Upper lobe of left lung (tissue), 6 donors: Measurements from ENCODE around the gene OSBPL10. TPM values are rescaled to one million over a fixed set of nuclear protein-coding genes. Genes with fewer than 3 reads are reported as not detected.

Experiments
- ATAC-seq, 2 donors: fragments of 200-7000 bp; cut with Tn5 transposase; one replicate each; pipeline ENCODE4 v1.9.1; 2022; ENCODE audit warnings: mild to moderate bottlenecking in 2 of 2, moderate library complexity in 2 of 2; ENCODE audit not compliant: low FRiP score in 2 of 2
- DNase-seq, 2 donors: peaks; one replicate each; pipeline ENCODE4 v3.0.0-alpha.2; 2019 to 2020
- H3K27ac ChIP-seq, 4 donors: fragments of 200-600 bp; sonication (generic); one replicate each; pipeline ENCODE4 v1.5.1; 2016 to 2019
- H3K27me3 ChIP-seq, 4 donors: fragments of 200-600 bp; sonication (generic); one replicate each; pipeline ENCODE4 v1.5.1; 2017 to 2019
- H3K36me3 ChIP-seq, 4 donors: fragments of 200-600 bp; sonication (generic); one replicate each; pipeline ENCODE4 v1.5.1; 2016 to 2019
- H3K4me1 ChIP-seq, 4 donors: fragments of 200-600 bp; sonication (generic); one replicate each; pipeline ENCODE4 v1.5.1; 2018 to 2019
- H3K4me3 ChIP-seq, 4 donors: fragments of 200-600 bp; sonication (generic); one replicate each; pipeline ENCODE4 v1.5.1; 2017 to 2019; ENCODE audit warnings: mild to moderate bottlenecking in 2 of 4, moderate library complexity in 1 of 4
- H3K9me3 ChIP-seq, 4 donors: fragments of 200-600 bp; sonication (generic); one replicate each; pipeline ENCODE4 v1.5.1; 2018 to 2019
- CTCF ChIP-seq, 6 experiments: fragments of 450-650 bp in 4 of 6; fragments of 200-600 bp in 2 of 6; sonication (generic) in 2 of 6; IDR thresholded peaks; one replicate each; pipeline ENCODE4 v1.5.1; 2016 to 2019; ENCODE audit warnings: antibody characterized with exemption in 6 of 6
- EP300 ChIP-seq, 4 donors: sonication (generic); formaldehyde crosslinking; IDR thresholded peaks; one replicate each; pipeline ENCODE4 v1.5.1; 2017; ENCODE audit warnings: antibody characterized with exemption in 4 of 4, control low read depth in 2 of 4
- POLR2A ChIP-seq, 4 donors: fragments of 450-650 bp; IDR thresholded peaks; one replicate each; pipeline ENCODE4 v1.5.1; 2016 to 2017; ENCODE audit warnings: antibody characterized with exemption in 4 of 4, mild to moderate bottlenecking in 2 of 4
- POLR2AphosphoS5 ChIP-seq, 2 donors: sonication (generic); formaldehyde crosslinking; IDR thresholded peaks; one replicate each; pipeline ENCODE4 v1.5.1; 2017; ENCODE audit warnings: antibody characterized with exemption in 2 of 2
- WGBS, 2 donors: methylation state at CpG; one replicate each; pipeline ENCODE4 v1.1.5; 2017 to 2018; 5-methylcytosine and 5-hydroxymethylcytosine counted together
- total RNA-seq, 6 donors: library from RNA; depleted of rRNA in 4 of 6; stranded (reverse); fragments of >200 nt in 4 of 6; gene quantifications; one replicate each; pipeline versions ENCODE4 v1.1.0 to v1.2.1, GENCODE V29; 2016 to 2021
- donor health status: DM: no; HTN: no; CAD: no; lungs with moderate emphysema.
- donor health status: DM: no; HTN: yes; CAD: no; lungs with severe emphysema.

Gene OSBPL10
- total RNA-seq, 6 donors from 2014 or later, result 13.6 to 73.9 (median 24.4) TPM

GRCh38 chr3:31670722-31671121 is 310.3 kb downstream of the OSBPL10 start:
- ATAC-seq (no peak), DNase-seq (no peak)
- Histone ChIP-seq H3K4me3 (no peak overlapping the region), H3K27ac (no peak overlapping the region), H3K27me3 (no peaks in the 10 kb centered on the region), H3K4me1 (peaks cover 5 to 15% (median 13%) of the 10 kb centered on the region in 4 donors), H3K9me3 (no peaks in the 10 kb centered on the region), H3K36me3 (no peaks in the 10 kb centered on the region)
- 84 to 87% methylated on average over 9 of the region's 9 CpGs for WGBS, 2 donors
- TF ChIP-seq CTCF (IDR thresholded peaks at IDR 0.05), result no peak
- TF ChIP-seq POLR2A (IDR thresholded peaks at IDR 0.05), result no peak
- TF ChIP-seq EP300 (IDR thresholded peaks at IDR 0.05), result no peak
- TF ChIP-seq POLR2AphosphoS5 (IDR thresholded peaks at IDR 0.05), result no peak

- 58 to 75% methylated on average over 1 of the region's 1 CpG for WGBS, 2 donors
- TF ChIP-seq EP300 (IDR thresholded peaks at IDR 0.05), result no peak
- no peak for TF ChIP-seq POLR2A (IDR thresholded peaks at IDR 0.05)
- no peak for TF ChIP-seq POLR2AphosphoS5 (IDR thresholded peaks at IDR 0.05)
- TF ChIP-seq CTCF (IDR thresholded peaks at IDR 0.05), result no peak
- Histone ChIP-seq H3K36me3 (no peaks in the 10 kb centered on the region), H3K27ac (no peak overlapping the region), H3K4me3 (no peak overlapping the region), H3K4me1 (peaks cover 5 to 15% (median 13%) of the 10 kb centered on the region in 4 donors), H3K27me3 (no peaks in the 10 kb centered on the region), H3K9me3 (no peaks in the 10 kb centered on the region)
- peak in 1 of 2 donors; percentile 59 for ATAC-seq
- no peak for DNase-seq
Measured at GRCh38 chr3:31670136-31670535, 310.9 kb downstream of the OSBPL10 start.

GRCh38 chr3:31668242-31668641 is 312.8 kb downstream of the OSBPL10 start:
- H3K27me3 ChIP-seq, result no peaks in the 10 kb centered on the region
- H3K4me1 ChIP-seq, result peaks cover 5 to 15% (median 13%) of the 10 kb centered on the region in 4 donors
- H3K27ac ChIP-seq, result no peak overlapping the region
- ATAC-seq (no peak), DNase-seq (no peak)
- H3K36me3 ChIP-seq, result no peaks in the 10 kb centered on the region
- WGBS, 2 donors, result 89 to 90% methylated on average over 4 of the region's 4 CpGs
- TF ChIP-seq CTCF (IDR thresholded peaks at IDR 0.05) (no peak), EP300 (IDR thresholded peaks at IDR 0.05) (no peak), POLR2A (IDR thresholded peaks at IDR 0.05) (no peak), POLR2AphosphoS5 (IDR thresholded peaks at IDR 0.05) (no peak)
- no peak overlapping the region for H3K4me3 ChIP-seq
- no peaks in the 10 kb centered on the region for H3K9me3 ChIP-seq

- ATAC-seq (no peak), DNase-seq (no peak)
- Histone ChIP-seq H3K27me3 (no peaks in the 10 kb centered on the region), H3K4me1 (peaks cover 5 to 14% (median 12%) of the 10 kb centered on the region in 4 donors), H3K4me3 (no peak overlapping the region), H3K9me3 (no peaks in the 10 kb centered on the region), H3K27ac (no peak overlapping the region), H3K36me3 (no peaks in the 10 kb centered on the region)
- no peak for TF ChIP-seq CTCF (IDR thresholded peaks at IDR 0.05)
- TF ChIP-seq POLR2AphosphoS5 (IDR thresholded peaks at IDR 0.05), result no peak
- no peak for TF ChIP-seq POLR2A (IDR thresholded peaks at IDR 0.05)
- TF ChIP-seq EP300 (IDR thresholded peaks at IDR 0.05), result no peak
- 88 to 92% methylated on average over 1 of the region's 1 CpG for WGBS, 2 donors
Measured at GRCh38 chr3:31667582-31667981, 313.5 kb downstream of the OSBPL10 start.

- H3K9me3 ChIP-seq, result no peaks in the 10 kb centered on the region
- H3K4me1 ChIP-seq, result peaks cover 0 to 19% (median 1%) of the 10 kb centered on the region in 4 donors
- no peak overlapping the region for H3K4me3 ChIP-seq
- H3K27me3 ChIP-seq, result no peaks in the 10 kb centered on the region
- DNase-seq (peak in 1 of 2 donors; percentile 63), ATAC-seq (no peak)
- H3K36me3 ChIP-seq, result no peaks in the 10 kb centered on the region
- TF ChIP-seq POLR2A (IDR thresholded peaks at IDR 0.05) (no peak), EP300 (IDR thresholded peaks at IDR 0.05) (no peak)
- 97 to 99% methylated on average over 16 to 17 of the region's 17 CpGs for WGBS, 2 donors
- H3K27ac ChIP-seq, result peak overlapping the region in 1 of 4 donors; percentile 27
Measured at GRCh38 chr3:31664031-31664430, 317.0 kb downstream of the OSBPL10 start.
